ENCODE data around the gene MAML3. TPM values are rescaled to one million over a fixed set of nuclear protein-coding genes. Genes with fewer than 3 reads are reported as not detected.

Gene MAML3
- total RNA-seq, 4 donors from 2014 or later = 18.2 to 42.7 (median 28.6) TPM

- no peaks in the 10 kb centered on the region for H3K36me3 ChIP-seq
- TF ChIP-seq POLR2AphosphoS5 (IDR thresholded peaks at IDR 0.05) (no peak), CTCF (IDR thresholded peaks at IDR 0.05) (no peak)
- DNase-seq (ENCODE audit: low spot score in 2 of 2) = no peak
- no peak overlapping the region for H3K4me3 ChIP-seq
- H3K27ac ChIP-seq = no peak overlapping the region
- 91% methylated on average over 2 of the region's 2 CpGs for WGBS
- H3K4me1 ChIP-seq = peaks cover 6% of the 10 kb centered on the region
- no peaks in the 10 kb centered on the region for H3K27me3 ChIP-seq
- H3K9me3 ChIP-seq = no peaks in the 10 kb centered on the region
Measured at GRCh38 chr4:140113653-140114052, 40.3 kb downstream of the MAML3 start.

- H3K9me3 ChIP-seq = no peaks in the 10 kb centered on the region
- no peaks in the 10 kb centered on the region for H3K27me3 ChIP-seq
- H3K4me1 ChIP-seq = peaks cover 6% of the 10 kb centered on the region
- WGBS = 43% methylated on average over 2 of the region's 2 CpGs
- no peak overlapping the region for H3K4me3 ChIP-seq
- TF ChIP-seq POLR2A (IDR thresholded peaks at IDR 0.05) = no peak
- TF ChIP-seq POLR2AphosphoS5 (IDR thresholded peaks at IDR 0.05) = no peak
- TF ChIP-seq CTCF (IDR thresholded peaks at IDR 0.05) = no peak
- no peak for TF ChIP-seq EP300 (IDR thresholded peaks at IDR 0.05)
- H3K27ac ChIP-seq = no peak overlapping the region
- no peak for DNase-seq (ENCODE audit: low spot score in 2 of 2)
- H3K36me3 ChIP-seq = no peaks in the 10 kb centered on the region
Measured at GRCh38 chr4:140112576-140112975, 41.4 kb downstream of the MAML3 start.

- Histone ChIP-seq H3K9me3 (no peaks in the 10 kb centered on the region), H3K27ac (no peak overlapping the region), H3K36me3 (no peaks in the 10 kb centered on the region), H3K4me3 (no peak overlapping the region), H3K4me1 (peaks cover 6% of the 10 kb centered on the region), H3K27me3 (no peaks in the 10 kb centered on the region)
- WGBS = 100% methylated on average over 1 of the region's 1 CpG
- TF ChIP-seq CTCF (IDR thresholded peaks at IDR 0.05) (no peak), POLR2AphosphoS5 (IDR thresholded peaks at IDR 0.05) (no peak), POLR2A (IDR thresholded peaks at IDR 0.05) (no peak)
- DNase-seq (ENCODE audit: low spot score in 2 of 2) = no peak
Measured at GRCh38 chr4:140111256-140111655, 42.7 kb downstream of the MAML3 start.

GRCh38 chr4:140110542-140111215 is 43.3 kb downstream of the MAML3 start:
- Histone ChIP-seq H3K4me1 (peaks cover 6% of the 10 kb centered on the region), H3K27ac (no peak overlapping the region), H3K36me3 (no peaks in the 10 kb centered on the region), H3K27me3 (no peaks in the 10 kb centered on the region), H3K4me3 (no peak overlapping the region), H3K9me3 (no peaks in the 10 kb centered on the region)
- TF ChIP-seq POLR2A (IDR thresholded peaks at IDR 0.05) (no peak), POLR2AphosphoS5 (IDR thresholded peaks at IDR 0.05) (no peak), CTCF (IDR thresholded peaks at IDR 0.05) (no peak), EP300 (IDR thresholded peaks at IDR 0.05) (no peak)
- no peak for DNase-seq (ENCODE audit: low spot score in 2 of 2)
- WGBS = 69% methylated on average over 3 of the region's 3 CpGs

GRCh38 chr4:140109737-140110136 is 44.2 kb downstream of the MAML3 start:
- DNase-seq (ENCODE audit: low spot score in 2 of 2) = no peak
- WGBS = 95% methylated on average over 7 of the region's 7 CpGs
- Histone ChIP-seq H3K36me3 (no peaks in the 10 kb centered on the region), H3K4me1 (peaks cover 6% of the 10 kb centered on the region), H3K27me3 (no peaks in the 10 kb centered on the region), H3K9me3 (no peaks in the 10 kb centered on the region), H3K27ac (no peak overlapping the region), H3K4me3 (no peak overlapping the region)
- TF ChIP-seq POLR2AphosphoS5 (IDR thresholded peaks at IDR 0.05) = no peak
- TF ChIP-seq POLR2A (IDR thresholded peaks at IDR 0.05) = no peak
- no peak for TF ChIP-seq CTCF (IDR thresholded peaks at IDR 0.05)
- no peak for TF ChIP-seq EP300 (IDR thresholded peaks at IDR 0.05)

Measured in suprapubic skin (tissue), 4 donors.